HepG2 (cell line): ENCODE results near the gene TRIM3. TPM values are rescaled to one million over a fixed set of nuclear protein-coding genes. Genes with fewer than 3 reads are reported as not detected.

ENCODE experiments used
- AGO2 ChIP-seq: fragments of 200-400 bp; formaldehyde crosslinking; optimal IDR thresholded peaks from 2 replicates; pipeline ENCODE3; 2017; ENCODE audit warnings: mild to moderate bottlenecking, low read depth, low read length, moderate library complexity
- BHLHE40 ChIP-seq: IDR thresholded peaks from 2 replicates; pipeline ENCODE4 v1.6.1; 2011; ENCODE audit warnings: low read length, improper control_type of control experiment
- CBX2 ChIP-seq, 2 experiments: fragments of 200-600 bp in 1 of 2; sonication (generic); formaldehyde crosslinking in 1 of 2; IDR thresholded peaks; 2 replicates each; pipeline versions ENCODE4 v1.7.0 to v1.8.1; 2018 to 2022; ENCODE audit warnings: low read depth in 2 of 2, low read length in 1 of 2, mild to moderate bottlenecking in 1 of 2, missing genetic modification reagents in 1 of 2
- HDAC1 ChIP-seq: sonication (generic); formaldehyde crosslinking; IDR thresholded peaks from 2 replicates; pipeline ENCODE4 v1.5.1; 2020; ENCODE audit warnings: mild to moderate bottlenecking, missing genetic modification reagents
- HNRNPLL ChIP-seq: fragments of 200-400 bp; formaldehyde crosslinking; IDR thresholded peaks from 2 replicates; pipeline ENCODE4 v1.6.1; 2017; ENCODE audit warnings: mild to moderate bottlenecking, low read depth, low read length; ENCODE audit not compliant: poor library complexity, severe bottlenecking
- KAT7 ChIP-seq: IDR thresholded peaks from 2 replicates; pipeline ENCODE4 v1.6.1; 2018; ENCODE audit warnings: borderline replicate concordance, missing compliant biosample characterization
- MAZ ChIP-seq, 2 experiments: sonication (generic) in 1 of 2; formaldehyde crosslinking in 1 of 2; IDR thresholded peaks; 2 replicates each; pipeline versions ENCODE4 v1.5.0 to v1.6.1; 2012 to 2020; ENCODE audit warnings: low read depth in 2 of 2, mild to moderate bottlenecking in 2 of 2, borderline replicate concordance in 1 of 2, improper control_type of control experiment in 1 of 2, low read length in 1 of 2, missing genetic modification reagents in 1 of 2, moderate library complexity in 1 of 2
- NFE2L2 ChIP-seq: fragments of 150-350 bp; IDR thresholded peaks from 2 replicates; pipeline ENCODE4 v1.6.1; 2014; ENCODE audit warnings: low read length
- NFKB2 ChIP-seq: sonication (generic); formaldehyde crosslinking; IDR thresholded peaks from 2 replicates; pipeline ENCODE4 v1.4.0; 2020; ENCODE audit warnings: missing genetic modification reagents, borderline replicate concordance
- NPAS2 ChIP-seq: sonication (generic); formaldehyde crosslinking; IDR thresholded peaks from 2 replicates; pipeline ENCODE4 v1.8.0; 2022; ENCODE audit warnings: mild to moderate bottlenecking, missing genetic modification reagents, borderline replicate concordance
- RAD21 ChIP-seq: fragments of 450-650 bp; formaldehyde crosslinking; IDR thresholded peaks from 2 replicates; pipeline ENCODE4 v1.5.0; 2020; ENCODE audit warnings: mild to moderate bottlenecking
- SIN3B ChIP-seq: fragments of 150-350 bp; IDR thresholded peaks from 2 replicates; pipeline ENCODE4 v1.6.1; 2014; ENCODE audit warnings: low read length
- SKI ChIP-seq: fragments of 450-650 bp; IDR thresholded peaks from one replicate; pipeline ENCODE4 v1.6.1; 2018; ENCODE audit warnings: mild to moderate bottlenecking; ENCODE audit not compliant: partially characterized antibody
- SSRP1 ChIP-seq: IDR thresholded peaks from 2 replicates; pipeline ENCODE4 v1.6.1; 2016; ENCODE audit warnings: control low read depth
- TAF1 ChIP-seq: sonication (generic); formaldehyde crosslinking; IDR thresholded peaks from 2 replicates; pipeline ENCODE4 v1.4.0; 2020; ENCODE audit warnings: missing genetic modification reagents
- TCF12 ChIP-seq, 2 experiments: fragments of 450-650 bp in 1 of 2; sonication (generic) in 1 of 2; formaldehyde crosslinking in 1 of 2; IDR thresholded peaks; 2 replicates each; pipeline versions ENCODE4 v1.6.1 to v1.8.0; 2017 to 2022; ENCODE audit warnings: antibody characterized with exemption in 1 of 2, mild to moderate bottlenecking in 1 of 2, missing genetic modification reagents in 1 of 2, moderate library complexity in 1 of 2
- ZNF484 ChIP-seq: sonication (generic); formaldehyde crosslinking; IDR thresholded peaks from 2 replicates; pipeline ENCODE4 v1.5.1; 2020; ENCODE audit warnings: mild to moderate bottlenecking, low read depth, missing genetic modification reagents, borderline replicate concordance
- ZNF841 ChIP-seq: sonication (generic); formaldehyde crosslinking; IDR thresholded peaks from 2 replicates; pipeline ENCODE4 v1.8.1; 2023; ENCODE audit warnings: missing genetic modification reagents, borderline replicate concordance
- polyA plus RNA-seq, 8 experiments: library from polyadenylated mRNA; depleted of rRNA in 3 of 8; stranded (reverse) in 7 of 8; unstranded in 1 of 8; fragments of >200 nt; fragmentation: Illumina TruSeq in 4 of 8; extraction: Trizol in 4 of 8; gene quantifications; 2 replicates each; pipeline versions ENCODE4 v1.2.1 to v1.2.3, GENCODE V29; 2011 to 2016; ENCODE audit warnings: low read depth in 4 of 8, missing spikeins in 1 of 8, mixed read lengths in 1 of 8; ENCODE audit not compliant: insufficient read depth in 1 of 8
- total RNA-seq, 5 experiments: library from RNA; depleted of rRNA; stranded (reverse); fragments of >200 nt; fragmentation: Illumina TruSeq; extraction: Trizol; gene quantifications; 2 replicates each; pipeline ENCODE4 v1.2.3, GENCODE V29; 2016; ENCODE audit warnings: low read depth in 1 of 5
- TF ChIP-seq, protein P1 (sequence below): sonication (generic); formaldehyde crosslinking; IDR thresholded peaks from 2 replicates; pipeline ENCODE4 v1.4.0; 2020; ENCODE audit warnings: missing genetic modification reagents, mild to moderate bottlenecking, borderline replicate concordance
- TF ChIP-seq, protein P2 (sequence below): sonication (generic); formaldehyde crosslinking; IDR thresholded peaks from 2 replicates; pipeline ENCODE4 v1.8.0; 2022; ENCODE audit warnings: low read depth, missing genetic modification reagents
- TF ChIP-seq, protein P3 (sequence below): sonication (generic); formaldehyde crosslinking; IDR thresholded peaks from 2 replicates; pipeline ENCODE4 v1.4.0; 2020; ENCODE audit warnings: missing genetic modification reagents

The TRIM3 gene
- total and polyA plus RNA-seq, 2 of the 13 experiments (the other 11 are each of a cell fraction or from before 2014, with no cell fraction given), result 3.6 to 6.3 TPM

- TF ChIP-seq SKI (peak; percentile 24), SSRP1 (CRISPR knock-in tag) (no peak), SIN3B (no peak), KAT7 (CRISPR knock-in tag) (no peak), NPAS2 (no peak), TCF12 (IDR thresholded peaks at IDR 0.05) (no peak), TCF12 (CRISPR knock-in tag; IDR thresholded peaks at IDR 0.05) (0 out of 2 replicates have a peak, but pooled peaks have one; percentile 63), ZNF841 (CRISPR knock-in tag) (no peak), ZNF484 (CRISPR knock-in tag) (no peak), RAD21 (CRISPR knock-in tag) (0 out of 2 replicates have a peak, but pooled peaks have one; percentile 18), TAF1 (peak; percentile 8; the same call in 1 of the 2 replicates), BHLHE40 (peak; percentile 60), NFE2L2 (no peak), HDAC1 (CRISPR knock-in tag) (peak; percentile 29; the same call in 1 of the 2 replicates), HNRNPLL (peak; percentile 70), CBX2 (IDR thresholded peaks at IDR 0.05; ENCODE audit: low read depth, low read length) (no peak), CBX2 (CRISPR knock-in tag; IDR thresholded peaks at IDR 0.05; ENCODE audit: low read depth) (no peak), AGO2 (peak; percentile 30), NFKB2 (CRISPR knock-in tag) (no peak), MAZ (IDR thresholded peaks at IDR 0.05; ENCODE audit: borderline replicate concordance, low read depth, low read length) (no peak), MAZ (CRISPR knock-in tag; IDR thresholded peaks at IDR 0.05; ENCODE audit: low read depth) (peak; percentile 76)
- TF ChIP-seq, protein P1, sequence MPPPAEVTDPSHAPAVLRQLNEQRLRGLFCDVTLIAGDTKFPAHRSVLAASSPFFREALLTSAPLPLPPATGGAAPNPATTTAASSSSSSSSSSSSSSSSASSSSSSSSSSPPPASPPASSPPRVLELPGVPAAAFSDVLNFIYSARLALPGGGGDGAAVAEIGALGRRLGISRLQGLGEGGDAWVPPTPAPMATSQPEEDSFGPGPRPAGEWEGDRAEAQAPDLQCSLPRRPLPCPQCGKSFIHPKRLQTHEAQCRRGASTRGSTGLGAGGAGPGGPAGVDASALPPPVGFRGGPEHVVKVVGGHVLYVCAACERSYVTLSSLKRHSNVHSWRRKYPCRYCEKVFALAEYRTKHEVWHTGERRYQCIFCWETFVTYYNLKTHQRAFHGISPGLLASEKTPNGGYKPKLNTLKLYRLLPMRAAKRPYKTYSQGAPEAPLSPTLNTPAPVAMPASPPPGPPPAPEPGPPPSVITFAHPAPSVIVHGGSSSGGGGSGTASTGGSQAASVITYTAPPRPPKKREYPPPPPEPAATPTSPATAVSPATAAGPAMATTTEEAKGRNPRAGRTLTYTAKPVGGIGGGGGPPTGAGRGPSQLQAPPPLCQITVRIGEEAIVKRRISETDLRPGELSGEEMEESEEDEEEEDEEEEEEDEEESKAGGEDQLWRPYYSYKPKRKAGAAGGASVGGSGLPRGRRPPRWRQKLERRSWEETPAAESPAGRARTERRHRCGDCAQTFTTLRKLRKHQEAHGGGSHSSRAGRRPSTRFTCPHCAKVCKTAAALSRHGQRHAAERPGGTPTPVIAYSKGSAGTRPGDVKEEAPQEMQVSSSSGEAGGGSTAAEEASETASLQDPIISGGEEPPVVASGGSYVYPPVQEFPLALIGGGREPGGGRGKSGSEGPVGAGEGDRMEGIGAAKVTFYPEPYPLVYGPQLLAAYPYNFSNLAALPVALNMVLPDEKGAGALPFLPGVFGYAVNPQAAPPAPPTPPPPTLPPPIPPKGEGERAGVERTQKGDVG, result no peak
- TF ChIP-seq, protein P2, sequence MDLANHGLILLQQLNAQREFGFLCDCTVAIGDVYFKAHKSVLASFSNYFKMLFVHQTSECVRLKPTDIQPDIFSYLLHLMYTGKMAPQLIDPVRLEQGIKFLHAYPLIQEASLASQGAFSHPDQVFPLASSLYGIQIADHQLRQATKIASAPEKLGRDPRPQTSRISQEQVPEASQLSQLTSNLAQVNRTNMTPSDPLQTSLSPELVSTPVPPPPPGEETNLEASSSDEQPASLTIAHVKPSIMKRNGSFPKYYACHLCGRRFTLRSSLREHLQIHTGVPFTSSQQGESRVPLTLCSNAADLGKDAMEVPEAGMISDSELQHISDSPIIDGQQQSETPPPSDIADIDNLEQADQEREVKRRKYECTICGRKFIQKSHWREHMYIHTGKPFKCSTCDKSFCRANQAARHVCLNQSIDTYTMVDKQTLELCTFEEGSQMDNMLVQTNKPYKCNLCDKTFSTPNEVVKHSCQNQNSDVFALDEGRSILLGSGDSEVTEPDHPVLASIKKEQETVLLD (CRISPR knock-in tag), result 0 out of 2 replicates have a peak, but pooled peaks have one; percentile 44
- TF ChIP-seq, protein P3, sequence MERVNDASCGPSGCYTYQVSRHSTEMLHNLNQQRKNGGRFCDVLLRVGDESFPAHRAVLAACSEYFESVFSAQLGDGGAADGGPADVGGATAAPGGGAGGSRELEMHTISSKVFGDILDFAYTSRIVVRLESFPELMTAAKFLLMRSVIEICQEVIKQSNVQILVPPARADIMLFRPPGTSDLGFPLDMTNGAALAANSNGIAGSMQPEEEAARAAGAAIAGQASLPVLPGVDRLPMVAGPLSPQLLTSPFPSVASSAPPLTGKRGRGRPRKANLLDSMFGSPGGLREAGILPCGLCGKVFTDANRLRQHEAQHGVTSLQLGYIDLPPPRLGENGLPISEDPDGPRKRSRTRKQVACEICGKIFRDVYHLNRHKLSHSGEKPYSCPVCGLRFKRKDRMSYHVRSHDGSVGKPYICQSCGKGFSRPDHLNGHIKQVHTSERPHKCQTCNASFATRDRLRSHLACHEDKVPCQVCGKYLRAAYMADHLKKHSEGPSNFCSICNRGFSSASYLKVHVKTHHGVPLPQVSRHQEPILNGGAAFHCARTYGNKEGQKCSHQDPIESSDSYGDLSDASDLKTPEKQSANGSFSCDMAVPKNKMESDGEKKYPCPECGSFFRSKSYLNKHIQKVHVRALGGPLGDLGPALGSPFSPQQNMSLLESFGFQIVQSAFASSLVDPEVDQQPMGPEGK (CRISPR knock-in tag), result peak; percentile 46; the same call in 1 of the 2 replicates
Observed at GRCh38 chr11:6473451-6474412, at the start of gene TRIM3 (continued).
